Measurements from ENCODE around the gene USH2A. TPM values are rescaled to one million over a fixed set of nuclear protein-coding genes. Genes with fewer than 3 reads are reported as not detected.

The USH2A gene
- polyA plus RNA-seq, 1 of the 3 experiments (the other 2 are of a cell fraction) = under 0.01 TPM

DNA sequence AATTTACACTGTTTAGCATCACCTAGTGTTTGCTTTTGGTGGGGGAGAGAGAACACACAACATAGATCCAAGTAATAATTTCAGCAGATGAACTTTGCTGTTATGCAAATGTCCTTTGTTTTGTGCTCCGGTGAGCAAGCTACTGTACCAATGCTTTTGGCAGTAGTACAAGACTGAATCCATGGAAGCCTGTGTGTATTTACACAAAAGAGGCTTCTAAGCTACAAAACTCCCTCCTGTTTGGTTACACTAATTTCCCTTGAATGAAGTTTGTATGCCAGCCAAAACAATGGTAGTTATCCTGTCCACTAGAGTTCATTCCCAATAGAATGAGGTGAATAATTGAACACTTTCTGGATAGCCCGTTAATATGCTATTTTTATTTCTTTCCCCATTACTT, 535.6 kb downstream of the USH2A start:
- Histone ChIP-seq H3K9me3 (no peaks in the 10 kb centered on the region), H3F3A (replicated peaks; ENCODE audit: insufficient read depth) (no peaks in the 10 kb centered on the region), H3K79me2 (ENCODE audit: insufficient read depth) (no peaks in the 10 kb centered on the region), H4K20me1 (ENCODE audit: insufficient read depth) (no peaks in the 10 kb centered on the region), H3K9ac (no peak overlapping the region), H3K4me2 (no peak overlapping the region), H3K36me3 (replicated peaks in 1 of 2; ENCODE audit: control insufficient read depth in 1 of 2, insufficient read depth in 2 of 2, low read length in 1 of 2) (no peaks in the 10 kb centered on the region), H3K4me3 (ENCODE audit: low read depth in 2 of 2, low read length in 1 of 2) (no peak overlapping the region), H3K4me1 (ENCODE audit: control insufficient read depth in 1 of 2, insufficient read depth in 2 of 2, low read depth in 1 of 2, low read length in 1 of 2) (peaks cover 0 to 4% of the 10 kb centered on the region in 2 experiments; a peak in 3 of 4 replicates), H2AFZ (ENCODE audit: low read depth) (no peak overlapping the region), H3K9me2 (no peaks in the 10 kb centered on the region), H3K27me3 (ENCODE audit: insufficient read depth) (no peaks in the 10 kb centered on the region), H3K27ac (ENCODE audit: low read depth in 2 of 2, low read length in 1 of 2) (no peak overlapping the region)
- 81% methylated on average over 2 of the region's 2 CpGs for WGBS (ENCODE audit: low lambda C conversion rate)
- TF ChIP-seq ELF1 (IDR thresholded peaks at IDR 0.05) = no peak
- DNase-seq = no peak
- POLR2A ChIA-PET = no interaction called here
- CTCF ChIA-PET = interaction anchor here (1.2 to 1.7 kb wide), 2 partner anchors 21 to 334 kb away, joined by 3 to 4 read pairs; no protein-coding TSS in a partner anchor

DNA sequence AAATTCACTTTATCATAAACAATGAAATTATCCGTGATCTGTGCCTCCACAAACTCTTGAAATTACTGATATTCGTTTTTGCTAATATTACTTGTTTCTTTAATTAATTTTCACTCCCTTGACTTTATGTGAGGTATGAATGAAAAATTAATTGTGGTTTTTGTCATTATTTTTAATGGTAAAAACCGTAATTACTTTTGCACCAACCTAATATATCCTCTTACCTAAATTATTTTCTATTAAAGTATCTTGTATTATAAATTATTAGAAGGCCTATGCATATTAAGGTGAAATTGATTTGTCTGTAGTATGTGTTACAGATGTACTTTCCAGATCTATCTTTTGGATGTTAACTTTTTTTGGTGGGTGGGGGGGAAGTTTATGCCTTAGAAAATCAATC, 540.2 kb downstream of the USH2A start:
- Histone ChIP-seq H3K36me3 (replicated peaks in 1 of 2; ENCODE audit: control insufficient read depth in 1 of 2, insufficient read depth in 2 of 2, low read length in 1 of 2) (no peaks in the 10 kb centered on the region), H2AFZ (ENCODE audit: low read depth) (no peak overlapping the region), H3K27ac (ENCODE audit: low read depth in 2 of 2, low read length in 1 of 2) (no peak overlapping the region), H3K4me1 (ENCODE audit: control insufficient read depth in 1 of 2, insufficient read depth in 2 of 2, low read depth in 1 of 2, low read length in 1 of 2) (no peaks in the 10 kb centered on the region), H3K4me2 (no peak overlapping the region), H3K79me2 (ENCODE audit: insufficient read depth) (no peaks in the 10 kb centered on the region), H3K4me3 (ENCODE audit: low read depth in 2 of 2, low read length in 1 of 2) (no peak overlapping the region), H3K9me2 (no peaks in the 10 kb centered on the region), H3K27me3 (ENCODE audit: insufficient read depth) (no peaks in the 10 kb centered on the region), H3K9me3 (no peaks in the 10 kb centered on the region), H4K20me1 (ENCODE audit: insufficient read depth) (no peaks in the 10 kb centered on the region), H3F3A (replicated peaks; ENCODE audit: insufficient read depth) (no peaks in the 10 kb centered on the region), H3K9ac (no peak overlapping the region)
- DNase-seq = no peak
- ChIA-PET POLR2A (no interaction called here), CTCF (no interaction called here)
- 23% methylated on average over 3 of the region's 3 CpGs for whole genome bisulfite sequencing (ENCODE audit: low lambda C conversion rate)
- TF ChIP-seq, protein P1, sequence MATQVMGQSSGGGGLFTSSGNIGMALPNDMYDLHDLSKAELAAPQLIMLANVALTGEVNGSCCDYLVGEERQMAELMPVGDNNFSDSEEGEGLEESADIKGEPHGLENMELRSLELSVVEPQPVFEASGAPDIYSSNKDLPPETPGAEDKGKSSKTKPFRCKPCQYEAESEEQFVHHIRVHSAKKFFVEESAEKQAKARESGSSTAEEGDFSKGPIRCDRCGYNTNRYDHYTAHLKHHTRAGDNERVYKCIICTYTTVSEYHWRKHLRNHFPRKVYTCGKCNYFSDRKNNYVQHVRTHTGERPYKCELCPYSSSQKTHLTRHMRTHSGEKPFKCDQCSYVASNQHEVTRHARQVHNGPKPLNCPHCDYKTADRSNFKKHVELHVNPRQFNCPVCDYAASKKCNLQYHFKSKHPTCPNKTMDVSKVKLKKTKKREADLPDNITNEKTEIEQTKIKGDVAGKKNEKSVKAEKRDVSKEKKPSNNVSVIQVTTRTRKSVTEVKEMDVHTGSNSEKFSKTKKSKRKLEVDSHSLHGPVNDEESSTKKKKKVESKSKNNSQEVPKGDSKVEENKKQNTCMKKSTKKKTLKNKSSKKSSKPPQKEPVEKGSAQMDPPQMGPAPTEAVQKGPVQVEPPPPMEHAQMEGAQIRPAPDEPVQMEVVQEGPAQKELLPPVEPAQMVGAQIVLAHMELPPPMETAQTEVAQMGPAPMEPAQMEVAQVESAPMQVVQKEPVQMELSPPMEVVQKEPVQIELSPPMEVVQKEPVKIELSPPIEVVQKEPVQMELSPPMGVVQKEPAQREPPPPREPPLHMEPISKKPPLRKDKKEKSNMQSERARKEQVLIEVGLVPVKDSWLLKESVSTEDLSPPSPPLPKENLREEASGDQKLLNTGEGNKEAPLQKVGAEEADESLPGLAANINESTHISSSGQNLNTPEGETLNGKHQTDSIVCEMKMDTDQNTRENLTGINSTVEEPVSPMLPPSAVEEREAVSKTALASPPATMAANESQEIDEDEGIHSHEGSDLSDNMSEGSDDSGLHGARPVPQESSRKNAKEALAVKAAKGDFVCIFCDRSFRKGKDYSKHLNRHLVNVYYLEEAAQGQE (IDR thresholded peaks at IDR 0.05; ENCODE audit: low read depth, low read length) = no peak
- no peak for TF ChIP-seq GABPA (IDR thresholded peaks at IDR 0.05; ENCODE audit: low read depth)
- TF ChIP-seq RAD21 (IDR thresholded peaks at IDR 0.05; ENCODE audit: low read length) = no peak

DNA sequence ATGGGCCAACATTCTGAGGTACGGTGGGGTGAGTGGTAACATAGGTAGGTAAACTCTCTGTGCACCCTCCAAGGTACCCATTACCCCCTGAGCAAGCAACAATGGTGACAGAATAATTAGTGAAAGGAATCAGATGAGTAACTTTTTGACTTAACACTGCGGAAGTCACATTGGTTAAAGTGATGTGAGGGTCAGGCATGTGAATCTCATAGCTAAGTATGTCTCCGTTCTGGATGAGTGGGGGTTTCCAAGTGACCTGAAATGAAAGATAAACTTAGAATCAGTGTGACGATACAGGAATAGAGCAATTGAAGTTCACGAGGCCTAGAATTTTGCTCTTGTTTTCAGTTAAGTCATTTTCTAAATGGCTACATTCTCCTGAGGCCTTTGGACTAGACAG, 544.4 kb downstream of the USH2A start:
- no peak for TF ChIP-seq RCOR1 (IDR thresholded peaks at IDR 0.05; ENCODE audit: low read length)
- TF ChIP-seq, protein P2, sequence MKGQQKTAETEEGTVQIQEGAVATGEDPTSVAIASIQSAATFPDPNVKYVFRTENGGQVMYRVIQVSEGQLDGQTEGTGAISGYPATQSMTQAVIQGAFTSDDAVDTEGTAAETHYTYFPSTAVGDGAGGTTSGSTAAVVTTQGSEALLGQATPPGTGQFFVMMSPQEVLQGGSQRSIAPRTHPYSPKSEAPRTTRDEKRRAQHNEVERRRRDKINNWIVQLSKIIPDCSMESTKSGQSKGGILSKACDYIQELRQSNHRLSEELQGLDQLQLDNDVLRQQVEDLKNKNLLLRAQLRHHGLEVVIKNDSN (IDR thresholded peaks at IDR 0.05; ENCODE audit: borderline replicate concordance, low read depth) = no peak
- no peak for TF ChIP-seq ELF1 (IDR thresholded peaks at IDR 0.05)
- no peak for TF ChIP-seq RAD21 (IDR thresholded peaks at IDR 0.05; ENCODE audit: low read length)
- no peak for TF ChIP-seq SIN3A (IDR thresholded peaks at IDR 0.05; ENCODE audit: borderline replicate concordance, low read depth, low read length)
- TF ChIP-seq, protein P3, sequence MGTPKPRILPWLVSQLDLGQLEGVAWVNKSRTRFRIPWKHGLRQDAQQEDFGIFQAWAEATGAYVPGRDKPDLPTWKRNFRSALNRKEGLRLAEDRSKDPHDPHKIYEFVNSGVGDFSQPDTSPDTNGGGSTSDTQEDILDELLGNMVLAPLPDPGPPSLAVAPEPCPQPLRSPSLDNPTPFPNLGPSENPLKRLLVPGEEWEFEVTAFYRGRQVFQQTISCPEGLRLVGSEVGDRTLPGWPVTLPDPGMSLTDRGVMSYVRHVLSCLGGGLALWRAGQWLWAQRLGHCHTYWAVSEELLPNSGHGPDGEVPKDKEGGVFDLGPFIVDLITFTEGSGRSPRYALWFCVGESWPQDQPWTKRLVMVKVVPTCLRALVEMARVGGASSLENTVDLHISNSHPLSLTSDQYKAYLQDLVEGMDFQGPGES (IDR thresholded peaks at IDR 0.05; ENCODE audit: low read depth, low read length) = no peak
- TF ChIP-seq YY1 (IDR thresholded peaks at IDR 0.05; ENCODE audit: low read depth) = no peak
- no peak for TF ChIP-seq FOXJ3 (CRISPR knock-in tag; IDR thresholded peaks at IDR 0.05)
- no peak for TF ChIP-seq POLR2AphosphoS5 (IDR thresholded peaks at IDR 0.05; ENCODE audit: low read depth, low read length)
- TF ChIP-seq TEAD4 (IDR thresholded peaks at IDR 0.05; ENCODE audit: borderline replicate concordance, insufficient read depth) = no peak
- TF ChIP-seq, protein P1 (IDR thresholded peaks at IDR 0.05; ENCODE audit: low read depth, low read length) = no peak
- Histone ChIP-seq H4K20me1 (ENCODE audit: insufficient read depth) (no peaks in the 10 kb centered on the region), H3K9me2 (no peaks in the 10 kb centered on the region), H3K4me2 (no peak overlapping the region), H3K9ac (no peak overlapping the region), H3K9me3 (no peaks in the 10 kb centered on the region), H3K79me2 (ENCODE audit: insufficient read depth) (no peaks in the 10 kb centered on the region), H3K36me3 (replicated peaks in 1 of 2; ENCODE audit: control insufficient read depth in 1 of 2, insufficient read depth in 2 of 2, low read length in 1 of 2) (no peaks in the 10 kb centered on the region), H3K4me3 (ENCODE audit: low read depth in 2 of 2, low read length in 1 of 2) (no peak overlapping the region), H3F3A (replicated peaks; ENCODE audit: insufficient read depth) (no peaks in the 10 kb centered on the region), H3K4me1 (ENCODE audit: control insufficient read depth in 1 of 2, insufficient read depth in 2 of 2, low read depth in 1 of 2, low read length in 1 of 2) (no peaks in the 10 kb centered on the region), H3K27me3 (ENCODE audit: insufficient read depth) (no peaks in the 10 kb centered on the region), H3K27ac (ENCODE audit: low read depth in 2 of 2, low read length in 1 of 2) (no peak overlapping the region), H2AFZ (ENCODE audit: low read depth) (no peak overlapping the region)
- ChIA-PET POLR2A (no interaction called here), CTCF (interaction anchor here (0.6 kb wide), 1 partner anchor 1584 kb away, joined by 3 read pairs; no protein-coding TSS in a partner anchor)
- DNase-seq = no peak
- WGBS (ENCODE audit: low lambda C conversion rate) = 55% methylated on average over 5 of the region's 5 CpGs
